A204.1 (cell line): ENCODE results near the gene HERC2.
"Not testable (repeated sequence)": the region's sequence is repeated elsewhere in the genome, so short reads cannot be mapped to it uniquely, and the experiment has no call there.

Experiments used
- FAIRE-seq: peaks from 2 replicates; lab custom pipeline; 2012; peaks lifted over from hg19 to GRCh38; lab: Jason Lieb, UNC

HERC2 gene

GRCh38 chr15:28178727-28179126 is 143.3 kb downstream of the HERC2 start:
- no peak for FAIRE-seq

- no peak for FAIRE-seq
Measured at GRCh38 chr15:28178290-28178689, 143.7 kb downstream of the HERC2 start.

GRCh38 chr15:28169366-28169765 is 152.6 kb downstream of the HERC2 start:
- FAIRE-seq = no peak

GRCh38 chr15:28168405-28169121 is 153.4 kb downstream of the HERC2 start:
- FAIRE-seq = not testable (repeated sequence)

- FAIRE-seq = no peak
Measured at GRCh38 chr15:28167042-28167441, 154.9 kb downstream of the HERC2 start.

- no peak for FAIRE-seq
Measured at GRCh38 chr15:28165791-28166190, 156.2 kb downstream of the HERC2 start.

- FAIRE-seq = no peak
Measured at GRCh38 chr15:28164876-28165275, 157.1 kb downstream of the HERC2 start.

GRCh38 chr15:28154283-28154682 is 167.7 kb downstream of the HERC2 start:
- FAIRE-seq = no peak

GRCh38 chr15:28153492-28154119 is 168.4 kb downstream of the HERC2 start:
- no peak for FAIRE-seq

GRCh38 chr15:28152538-28152923 is 169.4 kb downstream of the HERC2 start:
- not testable (repeated sequence) for FAIRE-seq

- not testable (repeated sequence) for FAIRE-seq
Measured at GRCh38 chr15:28151864-28152537, 170.0 kb downstream of the HERC2 start.

GRCh38 chr15:28147801-28148200 is 174.2 kb downstream of the HERC2 start:
- FAIRE-seq = no peak

- FAIRE-seq = not testable (repeated sequence)
Measured at GRCh38 chr15:28145419-28145818, 176.6 kb downstream of the HERC2 start.

- FAIRE-seq = no peak
Measured at GRCh38 chr15:28140062-28140461, 181.9 kb downstream of the HERC2 start.

- FAIRE-seq = not testable (repeated sequence)
Measured at GRCh38 chr15:28137408-28138039, 184.5 kb downstream of the HERC2 start.

- FAIRE-seq = not testable (repeated sequence)
Measured at GRCh38 chr15:28136236-28136904, 185.6 kb downstream of the HERC2 start.

- no peak for FAIRE-seq
Measured at GRCh38 chr15:28133281-28133680, 188.7 kb downstream of the HERC2 start.

- FAIRE-seq = no peak
Measured at GRCh38 chr15:28132524-28133275, 189.3 kb downstream of the HERC2 start.

- no peak for FAIRE-seq
Measured at GRCh38 chr15:28131946-28132345, 190.0 kb downstream of the HERC2 start.

- FAIRE-seq = no peak
Measured at GRCh38 chr15:28131400-28131799, 190.6 kb downstream of the HERC2 start.

- no peak for FAIRE-seq
Measured at GRCh38 chr15:28130651-28131050, 191.3 kb downstream of the HERC2 start.
